ENCODE data around the gene DST.

DNA sequence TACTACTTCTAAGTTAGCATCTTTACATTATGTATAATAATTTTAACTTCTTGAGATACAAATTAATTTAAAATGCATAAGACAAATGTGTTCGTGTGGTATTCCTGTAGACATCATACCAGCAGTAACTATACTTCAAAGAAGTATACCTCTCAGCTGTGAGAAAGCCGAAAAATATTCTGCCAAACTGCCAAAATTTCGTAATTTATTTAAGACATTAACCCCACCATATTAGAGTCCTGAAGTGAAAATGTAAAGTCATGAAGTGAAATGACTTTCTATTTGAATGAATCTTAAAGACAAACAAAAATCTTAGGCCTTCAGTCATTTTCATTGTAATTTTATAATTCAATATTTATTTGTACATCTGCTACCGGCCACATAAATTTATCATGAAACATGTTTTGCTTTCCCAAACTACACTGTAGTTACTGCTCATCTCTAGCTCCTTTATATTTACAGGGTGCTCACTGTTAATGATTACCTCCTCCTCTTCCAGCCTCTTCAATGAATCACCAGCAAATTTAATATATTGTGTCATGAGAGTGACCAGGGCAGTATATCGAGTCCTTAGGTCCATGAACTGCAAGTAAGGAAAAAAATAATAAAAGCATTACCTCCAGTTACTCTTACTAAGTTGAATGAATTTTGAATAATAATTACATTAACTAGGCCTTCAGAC is 18.5 kb downstream of the DST start:
- TF ChIP-seq, protein P1, sequence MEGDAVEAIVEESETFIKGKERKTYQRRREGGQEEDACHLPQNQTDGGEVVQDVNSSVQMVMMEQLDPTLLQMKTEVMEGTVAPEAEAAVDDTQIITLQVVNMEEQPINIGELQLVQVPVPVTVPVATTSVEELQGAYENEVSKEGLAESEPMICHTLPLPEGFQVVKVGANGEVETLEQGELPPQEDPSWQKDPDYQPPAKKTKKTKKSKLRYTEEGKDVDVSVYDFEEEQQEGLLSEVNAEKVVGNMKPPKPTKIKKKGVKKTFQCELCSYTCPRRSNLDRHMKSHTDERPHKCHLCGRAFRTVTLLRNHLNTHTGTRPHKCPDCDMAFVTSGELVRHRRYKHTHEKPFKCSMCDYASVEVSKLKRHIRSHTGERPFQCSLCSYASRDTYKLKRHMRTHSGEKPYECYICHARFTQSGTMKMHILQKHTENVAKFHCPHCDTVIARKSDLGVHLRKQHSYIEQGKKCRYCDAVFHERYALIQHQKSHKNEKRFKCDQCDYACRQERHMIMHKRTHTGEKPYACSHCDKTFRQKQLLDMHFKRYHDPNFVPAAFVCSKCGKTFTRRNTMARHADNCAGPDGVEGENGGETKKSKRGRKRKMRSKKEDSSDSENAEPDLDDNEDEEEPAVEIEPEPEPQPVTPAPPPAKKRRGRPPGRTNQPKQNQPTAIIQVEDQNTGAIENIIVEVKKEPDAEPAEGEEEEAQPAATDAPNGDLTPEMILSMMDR (IDR thresholded peaks at IDR 0.05; ENCODE audit: low read length) = no peak
- no peak for TF ChIP-seq EZH2 (IDR thresholded peaks at IDR 0.05; ENCODE audit: borderline replicate concordance, low read length)
